Adrenal gland (tissue), 5 donors: ENCODE measurements around the gene DOCK6.

Experiments
- POLR2A ChIP-seq, 2 donors: fragments of 450-650 bp; IDR thresholded peaks; one replicate each; pipeline ENCODE4 v1.6.1; 2017; ENCODE audit warnings: antibody characterized with exemption in 2 of 2, mild to moderate bottlenecking in 2 of 2, moderate library complexity in 1 of 2
- TF ChIP-seq, protein P1 (sequence below), 6 experiments: fragments of 450-650 bp in 4 of 6; fragments of 200-600 bp in 2 of 6; sonication (generic) in 1 of 6; IDR thresholded peaks; 1 replicate in 5 of 6; 2 replicates in 1 of 6; pipeline versions ENCODE4 v1.5.1 to v1.8.0; 2016 to 2021; ENCODE audit warnings: antibody characterized with exemption in 6 of 6, mild to moderate bottlenecking in 2 of 6, moderate library complexity in 1 of 6
- donor health status: DM: no; HTN: no; CAD: no.

- TF ChIP-seq, protein P1, sequence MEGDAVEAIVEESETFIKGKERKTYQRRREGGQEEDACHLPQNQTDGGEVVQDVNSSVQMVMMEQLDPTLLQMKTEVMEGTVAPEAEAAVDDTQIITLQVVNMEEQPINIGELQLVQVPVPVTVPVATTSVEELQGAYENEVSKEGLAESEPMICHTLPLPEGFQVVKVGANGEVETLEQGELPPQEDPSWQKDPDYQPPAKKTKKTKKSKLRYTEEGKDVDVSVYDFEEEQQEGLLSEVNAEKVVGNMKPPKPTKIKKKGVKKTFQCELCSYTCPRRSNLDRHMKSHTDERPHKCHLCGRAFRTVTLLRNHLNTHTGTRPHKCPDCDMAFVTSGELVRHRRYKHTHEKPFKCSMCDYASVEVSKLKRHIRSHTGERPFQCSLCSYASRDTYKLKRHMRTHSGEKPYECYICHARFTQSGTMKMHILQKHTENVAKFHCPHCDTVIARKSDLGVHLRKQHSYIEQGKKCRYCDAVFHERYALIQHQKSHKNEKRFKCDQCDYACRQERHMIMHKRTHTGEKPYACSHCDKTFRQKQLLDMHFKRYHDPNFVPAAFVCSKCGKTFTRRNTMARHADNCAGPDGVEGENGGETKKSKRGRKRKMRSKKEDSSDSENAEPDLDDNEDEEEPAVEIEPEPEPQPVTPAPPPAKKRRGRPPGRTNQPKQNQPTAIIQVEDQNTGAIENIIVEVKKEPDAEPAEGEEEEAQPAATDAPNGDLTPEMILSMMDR (IDR thresholded peaks at IDR 0.05), result no peak
- TF ChIP-seq POLR2A (IDR thresholded peaks at IDR 0.05), result no peak
Measured at GRCh38 chr19:11177592-11177991, 84.7 kb downstream of the DOCK6 start.
